ENCODE results near the gene MYT1. TPM values are rescaled to one million over a fixed set of nuclear protein-coding genes. Genes with fewer than 3 reads are reported as not detected.

Gene MYT1
- total and polyA plus RNA-seq, 2 of the 13 experiments (the other 11 are each of a cell fraction or from before 2014, with no cell fraction given) = 0.58 to 2.5 TPM

DNA sequence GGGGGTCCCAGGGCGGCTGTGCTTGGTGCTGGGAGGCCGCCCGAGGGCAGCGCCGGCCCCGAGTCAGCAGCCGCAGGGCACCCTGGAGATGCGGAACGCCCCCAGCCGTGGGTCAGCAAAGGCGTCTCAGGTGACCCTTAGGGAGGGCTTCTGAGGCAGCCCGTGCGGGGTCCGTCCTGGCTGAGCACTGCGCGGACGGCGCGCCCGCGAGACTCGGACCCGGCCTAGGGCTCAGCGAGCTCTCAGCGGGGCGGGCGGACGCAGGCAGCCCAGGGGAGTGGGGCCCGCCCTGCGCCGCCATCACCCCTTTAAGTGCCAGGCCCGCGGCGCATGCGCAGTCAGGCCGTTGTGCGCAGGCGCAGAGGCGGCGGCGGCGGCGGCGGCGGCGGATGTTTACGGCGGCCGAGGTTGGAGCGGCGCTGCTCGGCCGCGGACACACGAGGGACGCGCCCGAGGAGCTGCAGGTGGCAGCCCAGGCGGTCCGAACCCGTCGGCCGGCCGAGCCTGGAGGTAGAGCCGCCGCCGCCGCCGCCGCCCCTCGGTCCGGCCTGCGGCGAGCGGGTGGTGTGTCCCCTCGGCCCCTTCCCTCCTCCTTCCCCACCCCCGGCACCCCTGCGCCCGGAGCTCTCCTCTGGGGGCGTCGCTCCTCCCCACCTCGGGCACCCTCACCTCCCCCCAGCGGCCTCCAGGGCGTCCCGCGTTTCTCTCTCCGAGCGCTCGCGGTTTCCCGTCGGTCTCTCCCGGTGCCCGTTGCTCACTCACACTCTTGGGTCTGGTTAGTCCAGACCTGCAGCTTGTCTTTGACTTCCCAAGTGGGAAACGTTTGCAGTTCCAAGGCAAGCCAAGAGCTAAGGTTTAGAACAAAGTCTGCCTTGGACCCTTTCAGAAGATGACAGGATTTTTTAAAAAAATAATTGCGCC lies 91.4 kb downstream of the MYT1 start, which contains the start of gene PCMTD2 (continued):
- TF ChIP-seq E2F1 (CRISPR knock-in tag; IDR thresholded peaks at IDR 0.05) (no peak), ZNF724P (CRISPR knock-in tag; IDR thresholded peaks at IDR 0.05; ENCODE audit: borderline replicate concordance) (peak; percentile 77), ZNF775 (CRISPR knock-in tag; IDR thresholded peaks at IDR 0.05; ENCODE audit: borderline replicate concordance) (peak; percentile 30; the same call in 1 of the 2 replicates), TCF7L2 (IDR thresholded peaks at IDR 0.05; ENCODE audit: low read depth, low read length) (no peak), ZNF496 (CRISPR knock-in tag; IDR thresholded peaks at IDR 0.05; ENCODE audit: insufficient replicate concordance) (no peak), KLF12 (CRISPR knock-in tag; IDR thresholded peaks at IDR 0.05; ENCODE audit: borderline replicate concordance) (no peak), ZNF639 (CRISPR knock-in tag; conservative IDR thresholded peaks at IDR 0.05) (peak; percentile 63), STAT5B (CRISPR knock-in tag; IDR thresholded peaks at IDR 0.05) (no peak), PITX1 (CRISPR knock-in tag; IDR thresholded peaks at IDR 0.05) (peak; percentile 50; the same call in 1 of the 2 replicates), ZNF3 (CRISPR knock-in tag; IDR thresholded peaks at IDR 0.05) (no peak), IKZF5 (CRISPR knock-in tag; IDR thresholded peaks at IDR 0.05) (peak; percentile 44), ZNF326 (CRISPR knock-in tag; IDR thresholded peaks at IDR 0.05; ENCODE audit: borderline replicate concordance) (no peak), HIVEP1 (CRISPR knock-in tag; IDR thresholded peaks at IDR 0.05) (0 out of 2 replicates have a peak, but pooled peaks have one; percentile 58), ELF4 (CRISPR knock-in tag; IDR thresholded peaks at IDR 0.05; ENCODE audit: borderline replicate concordance) (no peak), JUNB (CRISPR knock-in tag; IDR thresholded peaks at IDR 0.05; ENCODE audit: borderline replicate concordance) (no peak), SRSF4 (IDR thresholded peaks at IDR 0.05; ENCODE audit: low read depth, low read length, poor library complexity, severe bottlenecking) (peak; percentile 70), ZNF589 (CRISPR knock-in tag; conservative IDR thresholded peaks at IDR 0.05) (peak; percentile 78; the same call in 1 of the 2 replicates)
- TF ChIP-seq, protein P1, sequence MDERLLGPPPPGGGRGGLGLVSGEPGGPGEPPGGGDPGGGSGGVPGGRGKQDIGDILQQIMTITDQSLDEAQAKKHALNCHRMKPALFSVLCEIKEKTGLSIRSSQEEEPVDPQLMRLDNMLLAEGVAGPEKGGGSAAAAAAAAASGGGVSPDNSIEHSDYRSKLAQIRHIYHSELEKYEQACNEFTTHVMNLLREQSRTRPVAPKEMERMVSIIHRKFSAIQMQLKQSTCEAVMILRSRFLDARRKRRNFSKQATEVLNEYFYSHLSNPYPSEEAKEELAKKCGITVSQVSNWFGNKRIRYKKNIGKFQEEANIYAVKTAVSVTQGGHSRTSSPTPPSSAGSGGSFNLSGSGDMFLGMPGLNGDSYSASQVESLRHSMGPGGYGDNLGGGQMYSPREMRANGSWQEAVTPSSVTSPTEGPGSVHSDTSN (CRISPR knock-in tag; IDR thresholded peaks at IDR 0.05) = no peak
- TF ChIP-seq, protein P2, sequence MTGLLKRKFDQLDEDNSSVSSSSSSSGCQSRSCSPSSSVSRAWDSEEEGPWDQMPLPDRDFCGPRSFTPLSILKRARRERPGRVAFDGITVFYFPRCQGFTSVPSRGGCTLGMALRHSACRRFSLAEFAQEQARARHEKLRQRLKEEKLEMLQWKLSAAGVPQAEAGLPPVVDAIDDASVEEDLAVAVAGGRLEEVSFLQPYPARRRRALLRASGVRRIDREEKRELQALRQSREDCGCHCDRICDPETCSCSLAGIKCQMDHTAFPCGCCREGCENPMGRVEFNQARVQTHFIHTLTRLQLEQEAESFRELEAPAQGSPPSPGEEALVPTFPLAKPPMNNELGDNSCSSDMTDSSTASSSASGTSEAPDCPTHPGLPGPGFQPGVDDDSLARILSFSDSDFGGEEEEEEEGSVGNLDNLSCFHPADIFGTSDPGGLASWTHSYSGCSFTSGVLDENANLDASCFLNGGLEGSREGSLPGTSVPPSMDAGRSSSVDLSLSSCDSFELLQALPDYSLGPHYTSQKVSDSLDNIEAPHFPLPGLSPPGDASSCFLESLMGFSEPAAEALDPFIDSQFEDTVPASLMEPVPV (CRISPR knock-in tag; IDR thresholded peaks at IDR 0.05) = 0 out of 2 replicates have a peak, but pooled peaks have one; percentile 68

All from HepG2 (cell line).